IPS DF 4.7 (cell line): ENCODE data around the gene TCL1B.

ENCODE experiments used
- DNase-seq: peaks from one replicate; pipeline ENCODE4 v3.0.0-alpha.2; 2013; ENCODE audit warnings: low spot score; ENCODE audit errors: extremely low read depth

Gene TCL1B

DNA sequence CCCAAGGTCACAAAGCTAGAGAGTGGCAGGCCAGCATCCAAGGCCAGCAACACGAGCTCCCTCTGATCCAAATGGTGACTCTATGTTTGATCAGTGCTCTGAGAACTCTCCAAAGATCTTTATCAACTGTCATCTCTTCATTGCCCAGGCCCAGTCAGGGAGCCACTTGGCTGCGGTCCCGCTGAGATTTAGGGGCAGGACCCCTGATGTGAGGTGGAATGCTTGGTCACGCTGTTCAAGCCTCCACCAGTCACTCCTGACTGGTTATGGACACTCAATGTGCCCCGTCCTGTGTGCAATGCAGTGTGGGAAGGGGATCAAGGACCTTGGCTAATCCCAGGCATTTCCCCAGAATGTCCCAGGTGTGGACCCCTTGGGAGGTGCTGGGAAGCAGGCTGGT is 19.8 kb upstream of the TCL1B start:
- no peak for DNase-seq

DNA sequence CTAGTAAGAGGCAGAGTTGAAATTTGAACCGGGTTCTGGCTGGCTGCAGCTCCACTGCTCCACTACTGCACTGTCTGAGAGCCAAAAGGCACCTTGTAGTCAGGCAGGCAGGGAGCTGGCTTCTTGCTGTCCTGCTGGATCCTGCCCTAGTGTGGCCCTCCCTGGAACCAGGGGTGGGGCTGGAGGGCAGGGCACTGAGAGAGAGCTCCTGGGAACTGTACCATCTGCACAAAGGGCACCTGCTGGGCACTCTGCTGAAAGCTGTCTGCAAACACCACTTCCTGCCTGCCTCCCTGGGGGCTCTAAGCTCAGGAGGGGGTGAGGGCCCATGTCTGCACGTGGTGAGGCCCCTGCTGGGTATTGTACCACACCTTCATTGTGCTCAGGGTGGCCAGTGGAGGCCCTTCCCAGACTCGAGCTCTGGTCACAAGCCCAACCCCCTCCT is 19.0 kb upstream of the TCL1B start:
- DNase-seq: no peak

DNA sequence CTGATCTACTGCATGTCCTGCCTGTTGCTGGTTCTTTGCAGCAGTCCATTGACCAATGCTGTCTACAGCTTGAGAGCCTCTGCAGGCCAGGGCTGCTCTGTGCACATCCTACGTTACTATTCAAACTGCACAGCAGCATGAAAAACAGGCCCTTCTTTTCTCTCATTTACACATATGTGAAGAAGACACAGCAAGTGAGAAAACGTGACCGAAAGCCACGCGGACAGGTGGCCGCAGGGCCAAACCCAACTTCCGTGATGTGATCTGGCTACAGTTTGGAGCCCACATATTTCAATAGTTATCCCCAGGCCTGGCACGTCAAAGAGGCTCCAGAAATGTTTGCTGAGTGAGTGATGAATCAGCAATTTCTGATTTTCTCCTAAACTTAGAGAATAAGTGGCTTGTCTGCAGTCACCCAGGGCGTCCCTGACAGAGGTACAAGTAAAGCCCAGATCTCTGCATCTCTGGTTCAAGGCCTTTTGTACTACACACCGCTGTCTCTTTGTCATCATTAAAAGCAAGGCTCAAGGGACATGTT is 17.9 kb upstream of the TCL1B start:
- no peak for DNase-seq

DNA sequence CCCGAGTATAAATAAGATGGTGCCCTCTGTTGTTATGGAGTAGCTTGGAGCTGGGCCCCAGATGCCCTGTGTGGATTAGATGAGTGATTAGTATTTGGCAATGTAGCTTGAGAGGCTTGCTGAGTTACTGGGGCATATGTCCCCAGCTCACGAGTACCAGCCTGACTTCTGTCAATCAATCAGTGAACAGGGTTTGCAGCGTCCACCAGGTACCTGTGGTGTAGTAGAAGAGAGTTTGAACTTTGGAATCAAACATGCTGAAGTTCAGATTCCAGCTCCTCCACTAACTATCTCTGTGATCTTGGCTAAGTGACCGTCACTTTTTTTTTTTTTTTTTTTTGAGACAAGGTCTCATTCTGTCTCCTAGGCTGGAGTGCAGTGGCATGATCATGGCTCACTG is 11.6 kb upstream of the TCL1B start:
- DNase-seq: no peak

DNA sequence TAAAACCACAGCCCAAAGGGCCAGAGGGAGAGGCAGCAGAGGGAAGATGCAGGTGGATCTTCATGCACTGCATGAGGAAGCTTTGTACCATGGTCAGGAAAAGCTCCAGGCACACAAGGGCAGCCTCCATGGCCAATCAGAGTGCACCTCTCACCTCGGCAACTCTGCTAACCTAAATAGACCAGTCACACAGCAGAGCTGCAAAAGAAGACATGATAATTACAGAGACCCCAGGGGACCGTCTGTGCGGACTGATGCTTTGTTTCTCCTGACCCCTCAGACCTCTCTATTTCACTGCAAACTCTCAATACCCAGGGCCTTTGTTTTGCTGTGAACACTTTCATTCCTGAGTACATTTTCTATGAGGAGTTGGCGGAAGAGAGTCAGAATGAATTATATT is 10.7 kb upstream of the TCL1B start:
- DNase-seq: no peak

DNA sequence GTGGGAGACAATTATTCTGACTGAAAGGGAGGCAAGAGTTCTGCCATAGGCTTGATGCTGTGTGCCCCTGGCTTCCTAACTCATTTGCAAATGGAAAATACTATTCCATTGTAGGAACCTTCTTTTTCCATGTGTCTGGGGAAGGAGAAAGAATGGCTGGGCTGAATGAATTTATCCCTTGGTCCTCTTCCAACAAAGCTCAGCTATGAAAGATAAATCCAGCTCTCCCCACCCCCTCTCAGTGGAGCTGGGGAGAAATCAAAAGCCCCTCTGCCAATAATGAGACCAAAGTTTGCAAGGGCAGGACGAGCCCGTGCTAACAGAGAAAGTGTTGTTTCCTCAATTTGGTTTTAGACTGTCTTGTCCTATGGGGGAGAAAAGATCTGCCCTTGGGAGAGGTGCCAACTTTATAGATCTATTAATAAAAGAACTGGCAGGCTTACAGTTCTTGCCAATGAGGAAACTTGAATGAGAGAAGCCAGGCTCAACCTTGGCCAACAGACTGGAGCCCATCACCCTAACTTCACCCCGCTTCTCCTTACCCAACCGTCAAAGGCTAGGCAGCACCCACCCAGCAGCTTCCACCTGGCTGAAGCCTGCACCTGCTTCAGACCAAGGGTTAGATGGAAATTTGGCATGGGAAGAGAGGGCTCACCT is 8.9 kb upstream of the TCL1B start:
- DNase-seq: no peak

DNA sequence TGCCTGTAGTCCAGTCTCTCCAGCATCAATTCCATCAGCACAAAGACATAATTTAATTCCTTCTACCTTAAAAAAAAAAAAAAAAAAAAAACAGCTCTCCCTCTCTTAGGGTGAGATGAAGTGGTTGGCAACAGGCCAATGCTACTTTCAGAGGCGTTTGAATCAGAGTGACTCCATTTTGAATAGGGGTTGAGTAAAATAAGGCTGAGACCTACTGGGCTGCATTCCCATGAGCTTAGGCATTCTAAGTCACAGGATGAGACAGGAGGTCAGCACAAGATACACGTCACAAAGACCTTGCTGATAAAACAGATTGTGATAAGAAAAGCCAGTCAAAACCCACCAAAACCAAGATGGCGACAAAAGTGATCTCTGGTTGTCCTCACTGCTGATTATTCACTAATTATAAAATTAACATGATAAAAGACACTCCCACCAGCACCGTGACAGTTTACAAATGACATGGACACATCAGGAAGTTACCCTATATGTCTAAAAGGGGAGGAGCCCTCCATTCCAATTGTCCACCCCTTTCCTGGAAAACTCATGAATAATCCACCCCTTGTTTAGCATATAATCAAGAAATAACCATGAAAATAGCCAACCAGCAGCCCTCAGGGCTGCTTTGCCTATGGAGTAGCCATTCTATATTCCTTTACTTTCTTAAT is 6.9 kb upstream of the TCL1B start:
- no peak for DNase-seq

DNA sequence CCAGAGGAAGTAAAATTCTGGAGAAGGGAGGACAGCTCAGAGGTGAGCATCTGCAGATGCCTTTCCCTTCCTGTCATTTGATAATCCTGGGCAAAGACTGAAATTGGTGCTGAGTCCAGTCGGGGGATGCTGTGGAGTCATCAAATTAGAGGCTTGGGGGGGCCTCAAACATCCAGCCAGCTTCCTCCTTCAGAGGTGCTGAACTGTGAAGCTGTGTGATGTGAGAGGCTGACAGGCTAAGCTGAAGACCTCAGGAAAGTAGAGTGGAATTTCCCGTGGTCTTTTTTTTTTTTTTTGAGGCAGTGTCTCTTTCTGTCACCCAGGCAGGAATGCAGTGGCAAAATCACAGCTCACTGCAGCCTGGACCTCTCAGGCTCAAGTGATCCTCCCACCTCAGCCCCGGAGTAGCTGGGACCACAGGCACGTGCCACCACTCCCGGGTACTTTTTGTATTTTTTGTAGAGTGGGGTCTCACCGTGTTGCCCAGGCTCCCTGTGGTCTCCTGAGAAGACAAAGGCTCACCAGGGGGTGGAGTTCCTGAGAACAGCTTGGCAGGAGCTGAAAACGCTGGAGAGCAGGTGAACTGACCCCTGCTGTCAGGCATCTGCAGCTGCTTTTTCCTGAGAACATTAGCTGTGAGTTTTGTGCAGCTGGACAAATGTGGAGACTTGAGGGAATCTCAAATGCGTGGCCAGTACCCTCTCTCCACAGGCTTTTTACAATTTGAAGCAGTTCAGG is 6.1 kb upstream of the TCL1B start:
- DNase-seq: no peak

DNA sequence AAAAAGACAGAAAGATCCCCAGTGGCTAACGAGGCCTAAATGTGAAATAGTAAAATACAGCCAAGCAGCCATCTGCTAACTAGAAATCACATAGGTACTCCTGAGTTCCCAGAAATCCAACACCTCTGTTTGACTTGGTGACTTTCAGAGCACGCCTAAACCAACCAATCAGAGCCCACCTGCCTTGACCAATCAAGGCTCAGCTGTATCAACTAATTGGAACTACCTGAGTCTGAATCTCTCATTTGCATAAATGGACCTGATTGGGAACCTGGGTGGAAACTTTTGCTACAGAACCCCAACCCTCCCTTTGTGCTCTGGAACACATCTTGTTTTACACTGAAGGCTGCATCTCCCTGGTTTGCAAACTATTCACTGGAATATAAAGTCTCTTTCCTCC is 5.1 kb upstream of the TCL1B start:
- no peak for DNase-seq

DNA sequence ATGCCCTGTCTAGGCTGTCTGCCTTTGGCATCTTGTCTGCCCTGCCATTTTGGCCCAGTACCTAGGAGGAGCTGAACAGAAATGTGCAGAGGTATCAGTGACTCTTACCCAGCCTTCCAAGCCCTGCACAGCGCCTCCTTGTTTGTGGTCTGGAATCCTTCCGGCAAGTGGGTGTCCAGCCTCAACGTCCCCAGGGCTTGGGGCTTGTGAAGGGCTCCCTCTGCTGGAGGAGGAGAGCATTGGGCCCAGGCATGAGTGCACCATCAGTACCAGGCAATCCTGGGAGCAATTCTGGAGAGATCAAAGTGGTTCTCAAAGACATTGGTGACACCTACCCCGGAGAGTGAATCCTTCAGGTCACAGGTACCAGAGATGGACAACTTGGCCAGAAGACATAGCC is 2.4 kb upstream of the TCL1B start:
- no peak for DNase-seq

DNA sequence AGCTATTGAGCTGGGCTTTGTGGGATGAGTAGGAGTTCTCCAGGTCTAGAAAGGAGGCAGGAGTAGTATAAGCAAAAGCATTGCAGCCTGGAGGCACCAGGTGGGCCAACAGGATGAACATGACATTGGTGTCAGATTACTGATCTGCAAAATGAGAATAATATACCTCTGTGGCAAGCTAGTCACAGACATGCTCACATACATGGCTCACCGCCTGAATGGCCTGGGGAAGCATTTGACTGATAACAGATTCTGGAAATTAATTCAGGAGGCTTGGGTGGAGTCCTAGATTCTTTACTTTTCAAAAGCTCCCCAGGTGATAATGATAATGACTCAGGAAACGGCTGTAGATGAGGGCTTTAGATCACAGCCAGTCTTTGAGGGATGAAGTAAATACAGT is 709 bp downstream of the TCL1B start:
- no peak for DNase-seq

DNA sequence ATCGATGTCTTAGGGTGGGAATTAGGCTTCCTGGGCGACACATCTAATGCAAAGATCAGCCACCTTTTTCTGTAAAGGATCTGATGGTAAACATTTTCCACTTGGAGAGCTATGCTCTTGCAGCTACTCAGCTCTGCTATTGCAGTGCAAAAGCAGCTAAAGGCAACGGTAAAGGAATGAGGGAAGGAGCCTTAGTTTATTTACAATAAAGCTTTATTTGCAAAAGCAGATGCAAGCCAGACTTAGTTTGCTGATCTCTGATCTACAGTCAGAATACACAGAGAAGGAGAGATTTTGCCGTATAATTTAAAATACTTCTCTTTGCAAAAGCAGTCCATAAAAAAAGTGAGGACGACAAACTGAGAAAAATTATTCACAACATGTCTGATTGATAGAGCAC is 3.2 kb downstream of the TCL1B start:
- no peak for DNase-seq

DNA sequence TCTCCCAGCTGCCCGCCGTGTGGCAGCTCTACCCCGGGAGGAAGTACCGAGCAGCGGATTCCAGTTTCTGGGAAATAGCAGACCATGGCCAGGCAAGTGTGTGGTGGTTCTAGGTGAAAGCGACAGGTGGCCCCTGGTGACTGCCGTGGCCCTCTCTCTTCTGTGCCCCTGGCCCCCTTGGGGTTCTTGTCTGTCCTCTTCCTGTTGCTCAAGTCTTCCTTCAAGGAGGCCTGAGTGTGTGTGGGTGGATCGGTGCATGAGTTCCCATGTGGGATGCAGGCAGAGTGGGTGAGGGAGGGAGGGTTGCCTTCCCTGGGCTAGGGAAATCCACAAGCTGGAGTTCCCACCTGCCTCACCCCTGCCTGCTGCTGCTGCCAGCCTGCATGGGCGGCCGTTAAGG is 4.6 kb downstream of the TCL1B start:
- no peak for DNase-seq

DNA sequence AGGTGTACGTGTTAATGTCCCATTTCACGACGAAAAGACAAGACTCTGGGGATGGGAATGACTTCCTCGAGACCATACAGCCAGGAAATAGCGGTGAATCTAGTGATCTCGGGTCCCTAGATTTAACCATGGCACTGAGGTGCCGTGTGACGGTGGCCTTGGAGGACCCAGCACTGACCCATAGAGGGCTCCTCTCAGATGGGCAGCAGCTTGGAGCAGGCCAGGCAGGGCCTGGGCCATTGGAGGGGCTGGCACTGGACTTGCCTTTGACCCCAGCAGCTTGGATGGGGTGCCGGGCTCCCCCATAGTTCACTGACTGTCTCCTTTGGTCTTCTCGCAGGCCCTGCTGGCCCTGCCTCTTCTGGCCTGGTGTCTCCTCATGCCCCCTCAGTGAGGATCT is 5.4 kb downstream of the TCL1B start:
- DNase-seq: no peak

DNA sequence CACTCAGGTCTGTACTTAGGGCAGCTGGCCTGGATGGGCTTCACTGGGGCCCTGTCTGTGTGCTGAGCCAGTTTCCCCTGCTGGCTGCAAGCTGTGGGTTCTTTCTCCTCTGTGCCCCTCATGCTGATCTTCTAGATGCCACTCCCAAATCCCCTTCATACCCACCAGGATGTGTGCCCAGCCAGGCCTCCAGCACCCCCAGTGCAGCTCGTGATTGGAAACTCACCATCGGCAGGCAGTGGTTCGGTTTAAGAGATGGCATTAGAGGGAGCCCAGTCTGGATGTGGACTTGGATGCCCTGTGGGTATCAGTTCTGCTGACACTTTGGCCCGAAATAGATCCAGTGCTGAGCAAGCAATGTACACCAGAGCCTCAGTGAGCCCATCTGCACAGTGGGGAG is 5.9 kb downstream of the TCL1B start:
- no peak for DNase-seq

DNA sequence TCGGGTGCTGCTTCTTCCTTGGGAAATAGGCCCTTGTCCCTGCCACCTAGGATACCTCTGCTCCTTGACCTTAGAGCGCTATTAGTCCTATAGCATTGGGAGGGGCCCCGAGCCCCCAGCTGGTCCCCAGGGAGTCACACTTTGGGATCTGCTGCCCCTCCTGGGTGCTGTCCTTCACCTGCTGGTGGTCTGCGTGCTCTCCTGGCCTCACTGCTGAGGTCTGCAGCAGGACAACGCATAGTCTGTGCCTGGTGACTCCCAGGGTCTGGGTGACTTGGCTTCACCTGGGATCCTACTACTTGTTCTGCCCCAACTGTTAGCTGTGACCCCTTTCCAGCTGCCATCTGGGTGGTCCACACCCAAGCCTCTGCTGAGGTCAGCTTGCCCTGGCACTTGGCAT is 8.8 kb downstream of the TCL1B start:
- DNase-seq: no peak

DNA sequence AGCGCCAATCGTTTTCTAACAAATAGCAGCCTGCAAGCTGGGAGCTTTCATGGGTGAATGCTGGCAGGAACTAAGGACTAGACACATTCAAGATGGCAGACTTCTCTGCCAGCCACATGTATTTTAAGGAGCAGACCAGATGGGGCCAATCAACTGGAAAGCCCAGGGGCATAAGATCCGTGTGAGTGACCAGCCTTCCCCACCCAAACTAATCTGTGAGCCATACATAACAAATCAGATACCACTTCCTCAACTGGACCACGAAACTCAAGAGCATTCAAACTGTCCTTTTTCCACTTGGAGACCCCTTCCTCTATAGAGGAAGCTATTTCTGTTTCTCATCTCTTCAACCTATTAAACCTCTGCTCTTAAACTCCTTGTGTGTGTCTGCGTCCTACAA is 9.7 kb downstream of the TCL1B start:
- DNase-seq: no peak

DNA sequence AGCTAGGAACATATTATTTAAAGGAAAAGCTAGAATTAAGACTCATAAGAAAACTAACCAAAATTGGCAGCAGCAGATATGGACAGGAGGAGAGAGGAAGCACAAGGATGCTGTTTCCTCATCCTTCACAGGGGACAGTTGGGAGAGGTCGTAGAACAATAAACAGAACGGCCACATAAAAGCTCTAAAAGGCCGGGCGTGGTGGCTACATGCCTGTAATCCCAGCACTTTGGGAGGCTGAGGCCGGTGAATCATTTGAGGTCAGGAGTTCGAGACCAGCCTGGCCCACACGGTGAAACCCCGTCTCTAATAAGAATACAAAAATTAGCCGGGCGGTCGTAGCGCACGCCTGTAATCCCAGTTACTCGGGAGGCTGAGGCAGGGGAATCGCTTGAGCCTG is 10.5 kb downstream of the TCL1B start:
- no peak for DNase-seq

DNA sequence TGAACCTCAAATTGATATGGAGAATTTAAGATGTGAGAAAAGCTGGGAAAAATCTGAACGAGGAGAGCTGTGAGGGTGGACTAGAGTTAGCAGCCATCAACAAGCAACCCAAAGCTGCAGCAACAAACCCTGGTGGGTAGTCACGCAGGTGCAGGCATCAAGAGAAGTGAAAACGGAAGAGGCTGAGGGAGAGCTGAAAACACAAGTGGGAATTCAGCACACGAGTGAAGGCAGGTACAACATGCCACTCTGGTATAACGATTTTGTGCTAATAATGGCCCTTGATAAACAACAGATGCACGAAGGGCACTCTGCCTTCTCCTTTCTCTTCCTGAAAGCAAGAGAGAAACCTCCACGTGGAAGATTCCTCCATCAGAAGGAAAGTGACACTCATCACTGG is 11.5 kb downstream of the TCL1B start:
- no peak for DNase-seq

DNA sequence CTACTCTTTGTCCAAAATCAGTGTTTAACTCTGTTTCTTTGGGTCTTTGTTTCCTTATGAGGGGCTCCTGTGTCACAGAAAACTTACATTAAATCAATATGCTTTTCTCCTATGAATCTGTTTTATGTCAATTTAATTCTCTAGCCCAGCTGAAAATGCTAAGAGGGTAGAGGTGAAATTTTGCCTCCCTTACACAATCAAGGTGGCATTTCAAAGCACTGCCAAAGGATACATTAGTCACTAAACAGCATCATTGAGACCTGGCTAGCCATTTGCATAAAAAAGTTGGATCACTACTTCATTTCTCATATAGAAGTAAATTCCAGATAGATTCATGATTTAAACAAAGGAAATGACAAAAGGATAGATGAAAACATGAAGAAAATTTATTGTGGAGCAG is 12.1 kb downstream of the TCL1B start:
- DNase-seq: no peak

DNA sequence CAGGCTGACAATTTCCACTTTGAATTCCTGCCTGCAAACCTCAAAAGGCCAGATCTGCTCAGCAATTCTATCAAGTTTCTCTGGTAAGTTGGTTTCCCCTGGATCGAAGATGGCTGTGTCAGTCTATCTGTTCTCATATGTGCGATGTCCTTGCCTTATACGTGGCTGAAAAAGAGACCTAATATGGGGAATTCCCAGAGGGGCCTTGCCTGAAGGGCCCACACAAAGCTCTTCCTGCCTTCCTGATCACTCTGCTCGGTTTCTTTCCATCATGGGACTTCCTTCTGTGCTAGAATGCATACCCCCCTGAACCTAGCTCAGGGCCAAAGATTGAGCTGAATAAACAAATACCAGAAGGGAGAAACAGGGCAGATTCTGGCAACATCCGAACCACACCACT is 13.2 kb downstream of the TCL1B start:
- DNase-seq: no peak

DNA sequence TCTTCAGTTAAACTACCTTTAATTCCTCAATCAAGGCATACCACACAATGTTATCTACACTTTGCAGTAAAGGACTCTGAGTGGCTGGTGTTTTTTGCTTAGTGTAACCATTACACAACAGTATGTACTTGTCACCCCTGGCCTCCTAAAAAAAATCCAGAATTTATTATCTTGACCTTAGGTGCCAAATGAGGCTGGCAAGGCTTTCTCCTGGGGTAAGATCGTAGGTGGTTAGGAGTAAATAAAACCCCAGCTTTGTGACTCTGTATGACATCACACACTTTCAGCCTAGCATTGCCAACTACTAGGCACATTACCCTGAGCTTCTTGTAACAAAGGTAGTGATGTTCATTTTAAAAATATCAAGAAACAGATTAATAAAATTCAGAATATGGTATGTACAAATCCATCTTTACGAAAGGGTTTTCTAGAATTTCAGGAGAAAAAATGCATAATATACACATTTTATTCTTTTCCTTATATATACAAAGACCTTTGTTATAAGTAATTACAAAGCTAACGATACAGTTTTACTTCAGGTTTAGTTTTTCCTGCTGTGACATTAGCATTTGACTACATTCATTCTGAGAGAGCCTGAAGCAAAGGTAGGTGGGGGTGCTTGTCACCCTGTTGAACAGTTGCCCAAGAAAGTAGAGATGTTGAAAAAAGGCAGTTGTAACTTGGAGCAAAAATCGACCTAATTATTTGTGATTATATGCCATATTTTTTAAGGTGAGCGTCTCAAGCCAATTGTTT is 14.2 kb downstream of the TCL1B start:
- no peak for DNase-seq
